Trophoblast cell (in vitro differentiated cells and primary cell): ENCODE results near the gene TNIK.

ENCODE experiments used
- DNase-seq, 2 donors: peaks; one replicate each; pipeline ENCODE4 v3.0.0-alpha.2; 2016
- H2AFZ ChIP-seq: 2 replicates; pipeline ENCODE4 v1.6.1; 2013; ENCODE audit warnings: low read length, moderate library complexity, mild to moderate bottlenecking; ENCODE audit not compliant: insufficient read depth, poor library complexity
- H2AK5ac ChIP-seq: 2 replicates; pipeline ENCODE4 v1.6.1; 2013; ENCODE audit warnings: mild to moderate bottlenecking, low read length
- H2BK120ac ChIP-seq: 2 replicates; pipeline ENCODE4 v1.6.1; 2013; ENCODE audit warnings: low read length, mild to moderate bottlenecking, moderate library complexity; ENCODE audit not compliant: insufficient read depth, poor library complexity
- H2BK12ac ChIP-seq: 2 replicates; pipeline ENCODE4 v1.6.1; 2013; ENCODE audit warnings: mild to moderate bottlenecking, low read length, moderate library complexity
- H2BK5ac ChIP-seq: 2 replicates; pipeline ENCODE4 v1.6.1; 2013; ENCODE audit warnings: low read length, low read depth, moderate library complexity, mild to moderate bottlenecking; ENCODE audit not compliant: poor library complexity
- H3K14ac ChIP-seq: 2 replicates; pipeline ENCODE4 v1.6.1; 2013; ENCODE audit warnings: mild to moderate bottlenecking, low read length
- H3K18ac ChIP-seq: 2 replicates; pipeline ENCODE4 v1.6.1; 2013; ENCODE audit warnings: mild to moderate bottlenecking, low read length
- H3K23ac ChIP-seq: 2 replicates; pipeline ENCODE4 v1.6.1; 2013; ENCODE audit warnings: low read length
- H3K27ac ChIP-seq: 2 replicates; pipeline ENCODE4 v1.5.1; 2013; ENCODE audit warnings: low read depth, mild to moderate bottlenecking, inconsistent platforms, low read length, moderate library complexity
- H3K27me3 ChIP-seq: 2 replicates; pipeline ENCODE4 v1.6.1; 2013; ENCODE audit warnings: inconsistent platforms, mild to moderate bottlenecking, low read length, moderate library complexity; ENCODE audit not compliant: insufficient read depth
- H3K36me3 ChIP-seq, 2 experiments: 1 replicate in 1 of 2; 2 replicates in 1 of 2; pipeline ENCODE4 v1.6.1; 2013; ENCODE audit warnings: low read length in 2 of 2, mild to moderate bottlenecking in 2 of 2, moderate library complexity in 1 of 2; ENCODE audit not compliant: insufficient read depth in 2 of 2, control insufficient read depth in 1 of 2
- H3K4ac ChIP-seq: 2 replicates; pipeline ENCODE4 v1.6.1; 2013; ENCODE audit warnings: low read depth, mild to moderate bottlenecking, low read length, moderate library complexity
- H3K4me1 ChIP-seq, 2 experiments: 1 replicate in 1 of 2; 2 replicates in 1 of 2; pipeline ENCODE4 v1.6.1; 2013; ENCODE audit warnings: low read length in 2 of 2, mild to moderate bottlenecking in 2 of 2, moderate library complexity in 1 of 2; ENCODE audit not compliant: insufficient read depth in 2 of 2, control insufficient read depth in 1 of 2
- H3K4me2 ChIP-seq: 2 replicates; pipeline ENCODE4 v1.6.1; 2013; ENCODE audit warnings: inconsistent platforms, mild to moderate bottlenecking, low read length, moderate library complexity
- H3K4me3 ChIP-seq: 2 replicates; pipeline ENCODE4 v1.5.1; 2013; ENCODE audit warnings: mild to moderate bottlenecking, low read depth, low read length, inconsistent platforms
- H3K79me1 ChIP-seq: one replicate; pipeline ENCODE4 v1.6.1; 2013; ENCODE audit warnings: low read length
- H3K79me2 ChIP-seq: 2 replicates; pipeline ENCODE4 v1.6.1; 2013; ENCODE audit warnings: low read length, mild to moderate bottlenecking; ENCODE audit not compliant: control insufficient read depth, insufficient read depth, poor library complexity
- H3K9ac ChIP-seq: 2 replicates; pipeline ENCODE4 v1.6.1; 2013; ENCODE audit warnings: mild to moderate bottlenecking, low read length
- H3K9me3 ChIP-seq: 2 replicates; pipeline ENCODE4 v1.6.1; 2013; ENCODE audit warnings: low read depth, mild to moderate bottlenecking, control low read depth, inconsistent platforms, low read length; ENCODE audit not compliant: insufficient read depth
- H4K12ac ChIP-seq: 2 replicates; pipeline ENCODE4 v1.6.1; 2013; ENCODE audit warnings: low read depth, mild to moderate bottlenecking, low read length, moderate library complexity
- H4K8ac ChIP-seq: 2 replicates; pipeline ENCODE4 v1.6.1; 2013; ENCODE audit warnings: low read depth, mild to moderate bottlenecking, low read length, moderate library complexity
- H4K91ac ChIP-seq: one replicate; pipeline ENCODE4 v1.6.1; 2013; ENCODE audit warnings: low read depth, mild to moderate bottlenecking, low read length, moderate library complexity
- WGBS: extraction: QIAGEN DNeasy Blood & Tissue Kit; methylation state at CpG from one replicate; pipeline ENCODE4 v1.1.7; 2013; ENCODE audit warnings: missing lambda C conversion rate; ENCODE audit not compliant: insufficient read length, insufficient coverage; ENCODE audit errors: extremely low coverage; 5-methylcytosine and 5-hydroxymethylcytosine counted together

The TNIK gene

DNA sequence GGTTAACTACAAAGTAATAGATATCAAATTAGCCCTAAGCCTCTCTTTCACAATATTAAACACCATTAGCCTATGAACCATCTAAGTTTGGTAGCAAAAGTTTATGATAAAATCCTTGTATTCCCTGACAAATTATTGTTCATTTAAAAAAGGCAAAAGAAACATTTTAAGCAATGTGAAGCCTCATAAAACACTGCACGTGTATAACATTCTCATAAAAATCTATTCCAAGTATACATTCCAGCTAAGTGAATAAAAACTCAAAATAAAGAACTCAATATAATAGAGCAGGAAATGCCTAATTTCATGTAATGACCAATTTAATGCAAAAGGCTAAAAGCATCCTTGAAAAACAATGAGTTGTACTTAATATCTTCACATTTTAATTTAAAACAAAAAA is 27.7 kb downstream of the TNIK start:
- Histone ChIP-seq H3K23ac (no peak overlapping the region), H3K9ac (no peak overlapping the region), H3K79me2 (no peaks in the 10 kb centered on the region), H2AK5ac (no peak overlapping the region), H3K36me3 (no peaks in the 10 kb centered on the region), H3K4me3 (no peak overlapping the region), H2BK12ac (no peak overlapping the region), H4K8ac (no peak overlapping the region), H3K18ac (no peak overlapping the region), H3K27me3 (no peaks in the 10 kb centered on the region), H3K79me1 (no peaks in the 10 kb centered on the region), H4K91ac (no peak overlapping the region), H2BK5ac (no peak overlapping the region), H4K12ac (no peak overlapping the region), H2BK120ac (no peak overlapping the region), H3K4me2 (no peak overlapping the region), H3K4me1 (no peaks in the 10 kb centered on the region), H3K14ac (no peak overlapping the region), H3K4ac (no peak overlapping the region), H2AFZ (no peak overlapping the region), H3K27ac (no peak overlapping the region), H3K9me3 (no peaks in the 10 kb centered on the region)
- no peak for DNase-seq
- no CpG with 5 or more reads among the region's 1 CpG for WGBS

DNA sequence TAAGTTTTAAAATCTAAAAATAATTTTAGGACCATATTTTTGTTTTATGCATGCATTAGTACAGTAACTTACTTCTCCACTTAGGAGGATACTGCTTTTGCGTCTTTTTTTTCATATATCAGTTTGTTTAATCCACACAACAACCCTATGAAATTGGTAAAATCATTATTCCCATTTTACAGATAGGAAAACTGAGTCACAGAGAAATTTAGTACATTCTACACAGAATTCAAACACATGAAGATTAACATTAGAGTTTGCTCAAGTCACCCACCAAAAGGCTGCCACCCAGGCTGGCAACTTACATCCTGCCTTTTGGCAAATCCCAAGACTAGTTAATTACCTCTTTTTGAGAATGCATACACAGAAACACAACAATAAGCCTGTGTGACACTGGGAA is 28.7 kb downstream of the TNIK start:
- H3K18ac ChIP-seq: no peak overlapping the region
- no peaks in the 10 kb centered on the region for H3K27me3 ChIP-seq
- no peaks in the 10 kb centered on the region for H3K79me1 ChIP-seq
- H3K4me1 ChIP-seq: no peaks in the 10 kb centered on the region
- no peak overlapping the region for H3K9ac ChIP-seq
- H3K79me2 ChIP-seq: no peaks in the 10 kb centered on the region
- H4K8ac ChIP-seq: no peak overlapping the region
- no CpG with 5 or more reads among the region's 1 CpG for WGBS
- H3K4ac ChIP-seq: no peak overlapping the region
- H4K12ac ChIP-seq: no peak overlapping the region
- no peak overlapping the region for H2BK5ac ChIP-seq
- no peak overlapping the region for H2BK12ac ChIP-seq
- no peaks in the 10 kb centered on the region for H3K36me3 ChIP-seq
- no peak overlapping the region for H3K27ac ChIP-seq
- H4K91ac ChIP-seq: no peak overlapping the region
- no peak overlapping the region for H3K4me2 ChIP-seq
- no peak overlapping the region for H3K23ac ChIP-seq
- no peak overlapping the region for H2BK120ac ChIP-seq
- H3K9me3 ChIP-seq: no peaks in the 10 kb centered on the region
- H2AFZ ChIP-seq: no peak overlapping the region
- no peak overlapping the region for H2AK5ac ChIP-seq
- H3K14ac ChIP-seq: no peak overlapping the region
- DNase-seq: no peak
- no peak overlapping the region for H3K4me3 ChIP-seq

- Histone ChIP-seq H4K91ac (no peak overlapping the region), H2BK120ac (no peak overlapping the region), H2BK12ac (no peak overlapping the region), H3K79me1 (no peaks in the 10 kb centered on the region), H4K12ac (no peak overlapping the region), H3K27me3 (no peaks in the 10 kb centered on the region), H3K4ac (no peak overlapping the region), H3K14ac (no peak overlapping the region), H3K9ac (no peak overlapping the region), H4K8ac (no peak overlapping the region), H2AFZ (no peak overlapping the region), H3K27ac (no peak overlapping the region), H3K4me3 (no peak overlapping the region), H2AK5ac (no peak overlapping the region), H3K79me2 (no peaks in the 10 kb centered on the region), H3K4me2 (no peak overlapping the region), H3K9me3 (no peaks in the 10 kb centered on the region), H3K36me3 (no peaks in the 10 kb centered on the region), H2BK5ac (no peak overlapping the region), H3K4me1 (no peaks in the 10 kb centered on the region), H3K23ac (no peak overlapping the region), H3K18ac (no peak overlapping the region)
- no peak for DNase-seq
Observed at GRCh38 chr3:171430530-171430929, 29.7 kb downstream of the TNIK start.

DNA sequence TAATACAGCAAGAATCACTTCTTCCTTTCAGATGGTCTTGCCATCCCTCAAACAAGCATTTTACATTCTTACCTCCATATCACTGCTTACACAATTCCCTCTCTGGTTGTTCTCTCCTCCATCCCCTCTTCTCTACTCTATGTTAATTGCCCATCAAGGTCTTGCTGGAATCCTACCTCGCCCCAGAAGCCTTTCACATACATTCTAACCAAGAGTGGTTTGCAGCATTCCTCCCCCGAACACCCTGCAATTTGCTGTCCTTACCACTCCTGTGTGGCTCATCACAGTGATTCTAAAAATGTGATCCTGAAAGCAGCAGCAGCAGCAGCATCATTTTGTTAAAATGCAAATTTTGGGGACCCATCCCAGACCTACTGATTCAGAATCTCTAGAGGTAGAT is 30.6 kb downstream of the TNIK start:
- Histone ChIP-seq H2BK12ac (no peak overlapping the region), H3K4me3 (no peak overlapping the region), H3K4me2 (no peak overlapping the region), H4K12ac (no peak overlapping the region), H3K36me3 (no peaks in the 10 kb centered on the region), H3K79me2 (no peaks in the 10 kb centered on the region), H2AFZ (no peak overlapping the region), H4K91ac (no peak overlapping the region), H3K18ac (no peak overlapping the region), H2BK120ac (no peak overlapping the region), H2BK5ac (no peak overlapping the region), H3K9ac (no peak overlapping the region), H3K4me1 (no peaks in the 10 kb centered on the region), H2AK5ac (no peak overlapping the region), H3K27me3 (no peaks in the 10 kb centered on the region), H3K27ac (no peak overlapping the region), H3K4ac (no peak overlapping the region), H3K9me3 (no peaks in the 10 kb centered on the region), H3K23ac (no peak overlapping the region), H4K8ac (no peak overlapping the region), H3K79me1 (no peaks in the 10 kb centered on the region), H3K14ac (no peak overlapping the region)
- WGBS: no CpG with 5 or more reads among the region's 2 CpGs
- DNase-seq: no peak

DNA sequence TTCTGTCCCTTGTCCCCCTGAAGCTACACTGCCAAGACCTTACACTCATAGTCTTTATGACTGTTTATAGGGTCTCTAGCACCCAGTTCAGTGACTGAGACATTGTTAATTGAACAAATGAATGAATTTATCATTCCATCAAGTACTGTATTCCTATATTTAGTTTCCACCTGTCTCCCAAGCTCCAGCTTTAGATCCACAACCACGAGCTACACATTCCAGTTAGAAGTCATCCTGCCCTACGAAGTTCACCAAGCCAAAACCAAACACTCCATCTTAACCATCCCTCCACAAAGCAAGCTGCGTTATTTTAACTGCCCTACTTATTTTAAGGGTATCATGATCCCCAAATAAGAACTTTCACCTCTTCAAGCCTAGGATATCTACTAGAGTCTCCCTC is 31.3 kb downstream of the TNIK start:
- Histone ChIP-seq H3K14ac (no peak overlapping the region), H2BK5ac (no peak overlapping the region), H3K4me1 (no peaks in the 10 kb centered on the region), H3K27me3 (no peaks in the 10 kb centered on the region), H2AFZ (no peak overlapping the region), H3K4ac (no peak overlapping the region), H2AK5ac (no peak overlapping the region), H3K23ac (no peak overlapping the region), H2BK12ac (no peak overlapping the region), H4K8ac (no peak overlapping the region), H4K91ac (no peak overlapping the region), H3K18ac (no peak overlapping the region), H2BK120ac (no peak overlapping the region), H4K12ac (no peak overlapping the region), H3K36me3 (no peaks in the 10 kb centered on the region), H3K9me3 (no peaks in the 10 kb centered on the region), H3K79me2 (no peaks in the 10 kb centered on the region), H3K79me1 (no peaks in the 10 kb centered on the region), H3K27ac (no peak overlapping the region), H3K4me2 (no peak overlapping the region), H3K4me3 (no peak overlapping the region), H3K9ac (no peak overlapping the region)
- WGBS: no CpG with 5 or more reads among the region's 3 CpGs
- DNase-seq: no peak
